GM19043 (cell line): ENCODE measurements around the gene ZNF425.
"Not testable (repeated sequence)": the region's sequence is repeated elsewhere in the genome, so short reads cannot be mapped to it uniquely, and the experiment has no call there.

Source experiments
- ATAC-seq: cut with Tn5 transposase; IDR thresholded peaks from one replicate; pipeline ENCODE4 v1.9.1; 2021; ENCODE audit warnings: low read depth; ENCODE audit not compliant: unreplicated experiment

The ZNF425 gene

DNA sequence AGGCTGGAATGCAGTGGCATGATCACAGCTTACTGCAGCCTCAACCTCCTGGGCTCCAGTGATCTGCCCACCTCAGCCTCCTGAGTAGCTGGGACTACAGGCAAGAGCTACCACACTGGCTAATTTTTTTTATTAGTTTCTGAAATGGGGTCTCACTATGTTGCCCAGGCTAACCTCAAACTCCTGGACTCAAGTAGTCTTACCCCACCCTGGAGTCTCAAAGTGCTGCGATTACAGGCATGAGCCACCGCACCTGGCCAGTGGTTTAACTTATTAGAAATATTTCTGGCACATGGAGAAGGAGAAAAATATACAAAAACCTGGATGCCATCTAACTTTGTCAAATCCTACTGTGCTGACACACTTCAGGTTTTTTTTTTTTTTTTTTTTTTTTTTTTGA is 50.8 kb downstream of the ZNF425 start:
- ATAC-seq, result no peak

DNA sequence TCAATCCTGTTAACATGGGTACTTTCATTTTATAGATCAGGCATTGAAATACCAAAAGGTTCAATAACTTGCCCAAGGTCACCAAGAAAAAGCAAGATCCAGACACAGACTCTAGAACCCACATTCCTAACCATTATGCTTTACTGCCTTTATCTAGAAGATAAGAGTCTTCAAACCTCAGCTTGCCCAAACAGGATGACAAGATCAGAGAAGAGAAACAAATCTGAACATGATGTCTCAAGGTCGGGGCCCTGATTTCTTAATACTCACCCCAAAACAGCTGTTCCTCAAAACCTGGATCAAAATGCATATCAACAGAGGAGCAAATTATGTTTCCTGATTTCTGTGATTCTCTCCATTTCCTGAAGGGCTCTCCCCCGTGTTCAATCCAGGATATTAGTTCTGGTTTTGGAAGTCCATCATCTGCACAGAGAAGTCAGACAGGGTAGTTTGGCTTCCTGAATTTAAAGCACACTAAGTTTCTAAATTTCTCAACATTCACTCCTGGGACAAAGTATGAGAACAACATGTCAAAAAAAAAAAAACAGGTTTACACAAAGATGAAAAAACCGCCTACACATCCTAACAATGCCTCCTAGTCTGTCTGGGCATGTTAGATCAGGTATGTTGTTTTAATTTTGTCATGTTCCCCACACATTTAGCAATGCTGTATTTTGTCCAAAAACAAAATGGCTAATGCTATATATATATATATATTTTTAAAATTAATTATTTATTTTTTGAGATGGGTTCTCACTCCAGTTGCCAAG is 51.8 kb downstream of the ZNF425 start:
- no peak for ATAC-seq

DNA sequence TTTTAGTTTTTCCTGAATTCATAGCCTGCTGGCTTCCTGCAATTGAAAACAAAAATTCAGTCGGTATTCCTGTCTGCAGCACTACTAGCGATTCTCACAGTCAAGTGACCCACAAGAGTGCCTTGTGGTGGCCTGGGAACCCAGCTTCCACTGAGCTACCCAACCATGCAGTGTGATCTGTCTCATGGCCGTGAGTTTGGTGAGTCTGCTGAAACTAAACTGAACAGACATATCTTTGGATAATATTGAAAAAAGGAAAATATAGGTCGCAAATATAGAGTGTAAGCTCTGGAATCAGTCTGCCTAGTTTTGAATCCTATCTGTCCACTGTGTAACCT is 53.7 kb downstream of the ZNF425 start:
- no peak for ATAC-seq

DNA sequence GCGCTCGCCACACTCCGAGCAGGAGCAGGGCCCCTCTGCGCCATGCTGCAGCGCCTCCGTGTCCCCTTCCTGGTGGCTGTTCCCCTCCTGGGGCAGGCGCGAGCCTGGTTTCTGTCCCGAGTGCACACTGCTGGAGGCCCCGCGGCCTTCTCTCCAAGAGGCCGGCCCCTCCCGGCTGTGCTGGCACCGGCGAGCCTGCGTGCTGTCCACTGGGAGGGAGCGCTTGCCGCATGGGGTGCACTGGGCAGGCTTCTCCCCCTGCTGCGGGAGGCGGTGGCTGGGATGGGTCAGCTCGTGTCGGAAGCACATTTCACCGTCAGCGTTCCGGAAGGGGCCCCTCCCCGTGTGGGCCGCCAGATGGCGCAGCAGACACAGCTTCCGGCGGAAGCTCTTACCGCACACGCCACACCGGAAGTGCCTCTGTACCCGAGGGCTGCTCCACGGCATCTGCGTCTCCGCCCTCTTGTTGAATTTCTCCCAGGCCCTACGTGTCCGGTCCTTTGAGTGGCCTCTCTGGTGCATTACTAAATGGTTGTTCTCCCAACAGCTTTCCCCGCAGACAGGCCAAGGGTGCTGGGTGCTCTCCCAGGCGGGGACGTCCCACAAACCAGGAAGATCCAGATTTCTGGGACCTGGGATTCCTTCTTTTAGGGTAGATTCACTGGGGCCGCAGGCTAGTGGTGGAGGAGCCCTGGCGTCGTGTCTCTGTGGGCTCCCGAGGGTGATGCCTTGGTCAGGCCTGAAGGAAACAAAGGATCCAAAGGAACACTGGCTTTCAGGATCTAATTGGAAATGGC is 54.3 kb downstream of the ZNF425 start:
- peak; percentile 82 for ATAC-seq

DNA sequence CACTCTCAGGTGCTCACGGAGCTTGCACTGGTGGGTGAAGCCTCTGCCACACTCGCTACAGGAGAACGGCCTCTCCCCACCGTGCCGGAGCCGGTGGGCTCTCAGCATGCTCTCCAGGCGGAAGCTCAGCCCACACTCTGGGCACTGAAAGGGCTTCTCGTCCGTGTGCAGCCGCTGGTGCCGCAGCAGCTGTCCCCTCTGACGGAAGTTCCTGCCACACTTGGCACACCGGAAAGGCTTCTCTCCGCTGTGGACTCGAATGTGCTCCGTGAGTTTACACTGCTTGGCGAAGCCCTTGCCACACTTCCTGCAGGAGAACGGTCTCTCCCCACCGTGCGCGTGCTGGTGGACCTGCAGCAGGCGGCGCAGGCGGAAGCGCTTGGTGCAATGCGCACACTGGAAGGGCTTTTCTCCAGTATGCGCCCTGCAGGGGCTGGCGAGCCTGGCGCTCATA is 54.9 kb downstream of the ZNF425 start:
- ATAC-seq, result no peak

DNA sequence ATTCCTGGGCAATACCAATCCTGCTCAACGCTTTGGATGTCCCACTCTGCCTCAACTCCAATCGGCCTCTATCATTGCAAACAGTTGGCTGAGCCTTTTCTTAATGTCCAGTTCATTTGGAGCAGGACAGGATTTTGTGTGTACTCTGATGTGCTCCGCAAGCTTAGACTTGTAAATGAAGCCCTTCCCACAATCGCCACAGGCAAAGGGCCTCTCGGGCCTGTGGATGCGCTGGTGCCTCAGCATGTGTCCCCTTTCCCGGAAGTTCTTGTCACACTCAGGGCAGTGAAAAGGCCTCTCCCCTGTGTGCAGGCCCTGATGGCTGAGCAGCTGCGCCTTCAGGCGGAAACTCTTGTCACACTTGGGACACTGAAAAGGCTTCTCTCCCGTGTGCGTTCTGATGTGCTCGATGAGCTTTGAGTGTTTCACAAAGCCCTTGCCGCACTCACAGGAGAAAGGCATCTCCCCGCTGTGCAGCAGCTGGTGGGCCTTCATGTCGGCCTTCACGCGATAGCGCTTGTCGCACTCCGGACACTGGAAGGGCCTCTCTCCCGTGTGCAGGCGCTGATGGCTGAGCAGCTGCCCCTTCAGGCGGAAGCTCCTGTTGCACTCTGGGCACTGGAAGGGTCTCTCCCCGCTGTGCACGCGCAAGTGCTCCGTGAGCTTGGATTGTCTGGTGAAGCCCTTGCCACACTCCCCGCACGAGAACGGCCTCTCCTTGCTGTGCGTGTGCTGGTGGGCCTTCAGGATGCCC is 55.6 kb downstream of the ZNF425 start:
- ATAC-seq, result no peak

DNA sequence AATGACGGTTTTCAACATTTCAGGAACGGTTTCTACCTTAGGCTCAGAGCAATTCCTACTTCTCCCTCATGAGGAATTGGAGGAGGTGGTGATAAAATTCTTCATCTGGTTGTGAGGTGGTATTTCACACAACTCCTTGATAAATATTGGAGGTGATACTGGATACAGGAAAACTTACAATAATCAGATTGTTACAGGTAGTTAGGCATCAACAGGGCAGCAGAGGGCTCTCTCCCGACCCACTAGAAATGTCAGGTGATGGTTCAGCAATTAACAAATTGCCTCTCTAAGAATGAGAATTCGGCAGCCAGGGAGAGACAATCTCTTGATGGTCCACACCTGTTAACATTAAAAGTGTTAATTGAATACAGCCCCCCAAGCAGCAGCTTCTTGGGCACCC is 58.3 kb downstream of the ZNF425 start:
- ATAC-seq, result no peak

DNA sequence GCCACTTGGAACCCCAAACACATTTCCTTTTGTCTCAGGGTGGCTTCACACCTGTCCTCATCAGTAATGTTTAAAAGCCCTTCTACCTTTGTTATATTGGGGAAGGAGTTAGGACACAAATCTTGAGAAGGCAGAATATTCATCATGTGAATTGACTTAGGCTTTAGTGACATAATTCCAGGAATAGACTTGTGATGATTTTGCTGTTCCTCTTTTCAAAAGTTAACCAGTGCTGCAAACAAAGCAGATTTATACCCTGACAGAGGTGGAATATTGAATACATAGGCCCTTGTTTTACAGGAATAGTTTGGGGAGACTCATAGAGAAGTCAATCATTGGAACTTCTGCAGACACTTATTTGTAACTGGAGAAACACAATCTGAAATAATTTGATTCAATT is 62.6 kb downstream of the ZNF425 start:
- no peak for ATAC-seq

DNA sequence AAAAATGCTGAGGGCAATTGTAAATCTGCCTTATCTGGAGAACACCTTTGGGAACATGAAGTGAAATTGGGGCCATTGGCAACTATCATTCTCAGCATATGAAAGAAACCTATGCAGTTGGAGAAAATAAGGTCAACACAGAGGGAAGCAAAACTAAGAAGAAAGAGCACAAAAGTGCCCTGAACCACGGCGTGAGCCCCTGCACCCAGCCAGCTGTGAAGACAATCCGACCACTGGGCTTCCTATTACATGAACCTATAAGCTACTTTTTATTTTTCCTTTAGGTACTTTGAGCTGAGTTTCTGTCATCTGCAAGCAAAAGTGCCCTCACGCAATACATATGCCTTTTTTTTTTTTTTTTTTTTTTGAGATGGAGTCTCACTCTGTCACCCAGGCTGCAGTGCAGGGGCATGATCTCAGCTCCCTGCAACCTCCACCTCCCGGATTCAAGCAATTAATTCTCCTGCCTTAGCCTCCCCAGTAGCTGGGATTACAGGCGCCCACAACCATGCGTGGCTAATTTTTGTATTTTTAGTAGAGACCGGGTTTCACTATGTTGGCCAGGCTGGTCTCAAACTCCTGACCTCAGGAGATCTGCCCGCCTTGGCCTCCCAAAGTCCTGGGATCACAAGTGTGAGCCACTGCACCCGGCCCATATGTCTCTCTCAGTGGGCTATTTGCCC is 63.8 kb downstream of the ZNF425 start:
- not testable (repeated sequence) for ATAC-seq

DNA sequence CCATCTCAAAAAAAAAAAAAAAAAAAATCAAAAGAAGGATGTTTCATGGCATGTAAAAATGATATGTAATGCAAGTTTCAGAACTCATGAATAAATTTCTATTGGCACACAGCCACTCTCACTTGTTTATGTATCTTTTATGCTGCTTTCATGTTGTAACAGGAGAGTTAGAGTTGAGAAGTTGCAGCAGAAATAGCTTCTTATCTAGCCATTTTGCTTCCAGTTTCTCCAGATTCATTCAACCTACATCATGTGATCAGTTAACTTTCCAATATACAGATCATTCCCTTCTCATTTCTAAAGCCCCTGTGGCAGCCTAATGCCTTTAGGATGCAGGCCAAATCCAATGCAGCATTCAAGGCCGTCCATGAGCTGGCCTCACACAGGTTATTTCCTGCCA is 66.0 kb downstream of the ZNF425 start:
- ATAC-seq, result no peak

DNA sequence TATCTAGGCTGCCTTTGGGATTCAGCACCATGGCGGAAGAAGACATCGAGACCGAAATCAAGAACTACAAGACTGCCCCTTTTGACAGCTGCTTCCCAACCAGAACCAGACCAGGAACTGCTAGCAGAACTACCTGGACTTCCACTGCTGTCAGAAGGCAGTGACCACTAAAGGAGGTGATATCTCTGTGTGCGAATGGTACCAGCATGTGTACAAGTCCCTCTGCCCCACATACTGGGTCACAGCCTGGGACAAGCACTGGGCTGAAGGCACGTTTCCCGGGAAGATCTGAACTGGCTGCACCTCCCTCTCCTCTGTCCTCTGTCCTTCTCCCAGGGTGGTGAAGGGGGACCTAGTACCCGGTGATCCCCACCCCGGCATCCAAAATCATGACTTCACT is 72.2 kb downstream of the ZNF425 start:
- no peak for ATAC-seq

DNA sequence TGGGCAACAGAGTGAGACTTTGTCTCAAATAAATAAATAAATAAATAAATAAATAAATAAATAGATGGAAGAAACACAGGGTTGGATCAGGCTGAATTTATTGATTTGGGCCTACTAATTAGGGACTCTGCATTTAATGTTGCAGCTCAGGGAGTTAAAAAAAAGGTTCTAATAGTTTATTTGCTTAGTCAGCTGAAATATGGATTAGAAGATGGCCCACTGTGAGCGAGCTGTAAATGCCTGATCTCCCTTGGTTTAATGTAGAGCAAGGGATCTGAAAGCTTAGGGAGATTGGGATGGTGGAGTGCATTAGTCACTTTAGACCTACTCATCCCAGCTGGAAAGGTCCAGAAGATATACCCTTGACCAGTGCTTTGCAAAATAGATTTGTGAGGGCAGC is 72.7 kb downstream of the ZNF425 start:
- ATAC-seq, result no peak
